HepG2 (cell line): Measurements from ENCODE around the gene PRKAG1.

ENCODE experiments used
- AGO2 ChIP-seq: fragments of 200-400 bp; formaldehyde crosslinking; optimal IDR thresholded peaks from 2 replicates; pipeline ENCODE3; 2017; ENCODE audit warnings: mild to moderate bottlenecking, low read depth, low read length, moderate library complexity
- ARID5B ChIP-seq: IDR thresholded peaks from 2 replicates; pipeline ENCODE4 v1.4.0; 2020; ENCODE audit warnings: mild to moderate bottlenecking, missing genetic modification reagents
- CTCF ChIP-seq: sonication (generic); formaldehyde crosslinking; IDR thresholded peaks from 2 replicates; pipeline ENCODE4 v1.5.0; 2020; ENCODE audit warnings: mild to moderate bottlenecking, missing genetic modification reagents, moderate library complexity
- HNRNPH1 ChIP-seq: fragments of 200-400 bp; formaldehyde crosslinking; optimal IDR thresholded peaks from 2 replicates; pipeline ENCODE3; 2017; ENCODE audit warnings: mild to moderate bottlenecking, low read depth, low read length
- JUND ChIP-seq: sonication (generic); formaldehyde crosslinking; IDR thresholded peaks from 2 replicates; pipeline ENCODE4 v1.8.0; 2022; ENCODE audit warnings: mild to moderate bottlenecking, missing genetic modification reagents
- MTA3 ChIP-seq: sonication (generic); formaldehyde crosslinking; IDR thresholded peaks from 2 replicates; pipeline ENCODE4 v1.4.0; 2020; ENCODE audit warnings: missing genetic modification reagents
- NR3C1 ChIP-seq: sonication (generic); formaldehyde crosslinking; IDR thresholded peaks from 2 replicates; pipeline ENCODE4 v1.4.0; 2020; ENCODE audit warnings: missing genetic modification reagents
- ZFP41 ChIP-seq: sonication (generic); formaldehyde crosslinking; IDR thresholded peaks from 2 replicates; pipeline ENCODE4 v1.4.0; 2020; ENCODE audit warnings: mild to moderate bottlenecking, missing genetic modification reagents, borderline replicate concordance
- ZGPAT ChIP-seq: IDR thresholded peaks from 2 replicates; pipeline ENCODE4 v1.6.1; 2016; ENCODE audit warnings: mild to moderate bottlenecking
- ZNF280B ChIP-seq: sonication (generic); formaldehyde crosslinking; IDR thresholded peaks from 2 replicates; pipeline ENCODE4 v1.5.0; 2020; ENCODE audit warnings: missing genetic modification reagents, mild to moderate bottlenecking, borderline replicate concordance
- ZNF576 ChIP-seq: sonication (generic); formaldehyde crosslinking; IDR thresholded peaks from 2 replicates; pipeline ENCODE4 v1.4.0; 2020; ENCODE audit warnings: mild to moderate bottlenecking, missing genetic modification reagents
- ZSCAN29 ChIP-seq: sonication (generic); formaldehyde crosslinking; conservative IDR thresholded peaks from 2 replicates; pipeline ENCODE4 v1.4.0; 2020; ENCODE audit warnings: mild to moderate bottlenecking, missing genetic modification reagents

GRCh38 chr12:49054096-49054495 is 35.5 kb upstream of the PRKAG1 start:
- TF ChIP-seq ARID5B (CRISPR knock-in tag) (no peak), NR3C1 (no peak), JUND (CRISPR knock-in tag) (no peak), HNRNPH1 (no peak), AGO2 (no peak), ZNF576 (CRISPR knock-in tag) (no peak), CTCF (CRISPR knock-in tag) (no peak), ZSCAN29 (CRISPR knock-in tag) (no peak), ZNF280B (CRISPR knock-in tag) (no peak), ZFP41 (CRISPR knock-in tag) (no peak), MTA3 (CRISPR knock-in tag) (no peak), ZGPAT (no peak)
